Skeletal muscle cell (primary cell): Measurements from ENCODE around the gene STRN3.
A peak's percentile ranks its signal among the peaks of the same experiment; 100 is the strongest.

ENCODE experiments used
- DNase-seq: peaks from one replicate; pipeline ENCODE4 v3.0.0-alpha.2; 2010; ENCODE audit warnings: low read depth
- H3K4me3 ChIP-seq: 2 replicates; pipeline ENCODE4 v1.5.1; 2011; ENCODE audit warnings: low read depth, mild to moderate bottlenecking, control low read depth, low read length, moderate library complexity

Gene STRN3

DNA sequence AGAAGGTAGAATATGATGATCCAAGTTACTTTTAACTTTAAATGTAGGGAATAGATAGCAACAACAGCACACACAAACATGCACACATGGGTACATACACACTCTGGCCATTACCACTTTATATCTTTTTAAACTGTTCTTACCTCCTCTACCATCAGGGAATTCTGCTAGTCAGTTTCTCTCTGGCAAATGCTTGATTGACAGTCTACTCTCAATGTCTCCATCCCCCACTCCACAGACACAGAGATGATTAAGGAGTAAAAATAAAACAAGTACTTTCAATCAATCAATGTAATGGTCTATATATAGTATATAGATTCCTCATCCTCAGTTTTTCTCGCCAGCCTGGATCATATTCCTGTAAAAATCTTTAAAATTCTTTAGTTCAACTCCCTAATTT lies 16.1 kb upstream of the STRN3 start:
- no peak overlapping the region for H3K4me3 ChIP-seq
- DNase-seq, result no peak

DNA sequence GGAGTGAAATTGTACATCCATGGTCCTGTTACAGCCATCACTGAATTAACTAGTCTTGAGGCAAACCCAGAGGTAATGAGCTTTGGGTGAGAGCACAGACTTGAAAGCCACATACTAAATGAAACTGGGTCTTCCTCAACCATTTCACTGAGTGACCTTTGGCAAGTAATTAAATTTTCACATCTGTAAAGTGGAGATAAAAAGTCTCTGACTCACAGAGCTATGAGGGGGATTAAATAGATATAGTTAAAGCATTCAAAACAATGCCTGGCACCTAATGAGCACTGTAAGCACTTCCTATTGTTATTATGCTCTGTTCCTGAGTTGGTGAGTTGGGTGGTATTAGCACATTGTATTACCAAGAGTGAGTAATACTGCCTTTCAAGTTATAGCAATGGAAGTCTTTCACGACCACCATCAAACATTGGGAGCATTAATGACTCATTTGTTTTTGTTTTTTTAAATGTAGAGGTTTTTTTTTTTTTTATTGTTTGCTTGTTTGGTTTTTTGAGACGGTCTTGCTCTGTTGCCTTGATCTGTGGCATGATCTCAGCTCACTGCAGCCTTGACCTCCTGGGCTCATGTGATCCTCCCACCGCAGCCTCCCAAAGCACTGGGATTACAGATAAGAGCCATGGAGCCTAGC lies 12.5 kb upstream of the STRN3 start:
- no peak overlapping the region for H3K4me3 ChIP-seq
- DNase-seq, result no peak

DNA sequence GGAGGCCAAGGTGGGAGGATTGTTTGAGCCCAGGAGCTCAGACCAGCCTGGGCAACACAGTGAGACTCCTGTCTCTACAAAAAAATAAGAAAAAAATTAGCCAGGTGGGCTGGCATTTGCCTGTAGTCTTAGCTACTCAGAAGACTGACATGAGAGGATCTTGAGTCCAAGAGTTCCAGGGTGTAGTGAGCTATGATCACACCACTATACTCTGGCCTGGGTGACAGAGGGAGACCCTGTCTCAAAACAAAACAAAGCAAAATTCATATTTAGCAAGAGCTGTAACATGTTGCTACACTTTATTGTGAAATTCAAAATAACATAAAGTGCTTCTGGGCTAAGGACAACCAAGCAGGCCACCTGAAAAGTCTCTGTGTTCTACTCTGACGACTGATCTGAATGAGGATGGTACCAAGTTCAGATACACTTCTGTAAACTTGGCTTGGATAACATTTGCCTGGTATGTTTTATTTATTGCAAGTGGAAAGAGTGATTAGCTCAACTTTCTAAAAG lies 11.6 kb upstream of the STRN3 start:
- no peak for DNase-seq
- H3K4me3 ChIP-seq, result no peak overlapping the region

DNA sequence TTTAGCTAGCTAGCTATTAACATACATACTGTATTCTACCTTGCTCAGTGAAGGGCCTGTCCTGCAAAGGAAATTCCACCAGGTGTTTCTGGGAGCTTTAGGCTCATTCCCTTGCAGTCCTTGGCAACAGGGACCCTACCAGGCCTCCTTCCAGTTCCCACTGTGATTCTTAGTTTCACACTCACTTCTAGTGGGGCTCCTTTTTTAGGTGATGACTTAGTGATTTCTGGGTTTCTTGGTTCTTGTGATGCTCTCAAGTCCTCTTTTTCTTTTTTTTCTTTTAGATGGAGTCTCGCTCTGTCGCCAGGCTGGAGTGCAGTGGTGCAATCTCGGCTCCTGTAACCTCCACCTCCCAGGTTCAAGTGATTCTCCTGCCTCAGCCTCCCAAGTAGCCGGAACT lies 10.4 kb upstream of the STRN3 start:
- DNase-seq, result no peak
- H3K4me3 ChIP-seq, result no peak overlapping the region

DNA sequence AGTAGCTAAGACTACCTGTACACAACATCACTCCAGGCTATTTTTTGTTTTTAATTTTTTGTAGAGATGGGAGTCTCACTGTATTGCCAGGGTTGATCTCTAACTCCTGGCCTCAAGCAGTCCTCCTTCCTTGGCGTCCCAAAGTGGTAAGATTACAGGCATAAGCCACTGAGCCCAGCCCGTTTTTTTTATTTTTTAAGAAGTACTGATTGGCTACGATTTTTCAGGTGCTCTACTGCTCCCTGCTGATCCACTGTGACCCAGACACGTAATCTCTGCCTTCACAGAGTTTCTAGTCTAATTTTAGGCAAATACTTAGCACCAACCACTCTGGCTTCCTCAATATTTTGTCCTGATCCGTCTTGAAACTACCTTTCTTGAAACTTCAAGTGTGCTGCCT lies 4.3 kb upstream of the STRN3 start:
- H3K4me3 ChIP-seq, result no peak overlapping the region
- no peak for DNase-seq

DNA sequence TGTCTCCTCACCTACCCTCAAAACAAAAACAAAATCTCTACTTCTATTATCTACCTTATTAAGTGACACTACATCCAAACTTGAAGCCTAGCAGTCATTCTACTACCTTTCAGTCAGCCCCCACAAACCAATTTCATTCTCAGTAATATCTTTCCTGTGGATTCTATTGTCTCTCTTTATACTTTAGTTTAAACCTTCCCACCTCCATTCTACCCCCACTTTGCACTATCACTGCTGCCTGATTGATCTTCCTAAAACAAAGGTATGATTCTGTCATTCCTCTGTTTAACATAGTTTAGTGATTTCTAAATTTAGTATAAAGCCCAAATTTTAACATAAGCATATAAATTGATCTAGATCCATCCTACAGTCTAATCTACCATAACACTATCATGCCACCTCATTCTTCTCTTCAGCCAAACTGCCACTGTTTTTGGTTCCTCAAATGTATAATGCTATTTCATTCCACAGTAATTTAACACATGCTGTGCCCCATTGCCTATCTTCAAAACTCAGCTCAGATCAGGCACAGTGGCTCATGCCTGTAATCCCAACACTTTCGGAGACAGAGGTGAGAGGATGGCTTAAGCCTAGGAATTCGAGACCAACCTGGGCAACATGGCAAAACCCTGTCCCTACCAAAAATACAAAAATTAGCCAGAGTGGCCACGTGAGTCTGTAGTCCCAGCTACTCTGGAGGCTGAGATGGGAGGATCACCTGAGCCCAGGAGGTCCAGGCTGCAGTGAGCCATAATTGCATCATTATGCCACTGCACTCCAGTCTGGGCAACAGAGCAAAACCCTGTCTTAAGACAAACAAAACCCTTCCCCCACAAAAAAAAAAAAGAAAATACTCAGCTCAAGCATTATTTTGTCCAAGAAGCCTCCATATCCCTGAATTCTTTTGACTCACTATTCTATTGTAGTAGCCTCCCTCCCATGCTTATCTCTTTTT lies 3.1 kb upstream of the STRN3 start:
- DNase-seq, result no peak

DNA sequence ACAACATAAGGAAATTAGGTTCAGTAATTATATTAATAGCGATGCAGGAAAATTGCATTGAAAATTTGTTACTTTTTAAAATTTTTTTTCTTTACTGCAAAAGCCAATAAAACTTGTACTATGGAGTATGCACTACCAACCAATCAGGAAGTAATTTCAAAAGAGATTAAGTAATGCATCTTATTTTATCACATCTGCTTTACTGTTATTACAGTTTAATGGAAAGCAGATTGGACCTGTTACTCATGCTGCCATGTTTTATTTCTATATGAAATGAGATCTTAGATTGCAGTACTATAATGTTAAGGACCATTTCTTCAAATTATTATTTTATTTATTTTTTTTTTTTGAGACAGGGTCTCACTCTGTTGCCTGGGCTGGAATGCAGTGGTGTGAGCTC lies 1.7 kb upstream of the STRN3 start:
- no peak overlapping the region for H3K4me3 ChIP-seq
- DNase-seq, result no peak

More for the DNA sequence above, 3.1 kb upstream of the STRN3 start:
- H3K4me3 ChIP-seq, result no peak overlapping the region

DNA sequence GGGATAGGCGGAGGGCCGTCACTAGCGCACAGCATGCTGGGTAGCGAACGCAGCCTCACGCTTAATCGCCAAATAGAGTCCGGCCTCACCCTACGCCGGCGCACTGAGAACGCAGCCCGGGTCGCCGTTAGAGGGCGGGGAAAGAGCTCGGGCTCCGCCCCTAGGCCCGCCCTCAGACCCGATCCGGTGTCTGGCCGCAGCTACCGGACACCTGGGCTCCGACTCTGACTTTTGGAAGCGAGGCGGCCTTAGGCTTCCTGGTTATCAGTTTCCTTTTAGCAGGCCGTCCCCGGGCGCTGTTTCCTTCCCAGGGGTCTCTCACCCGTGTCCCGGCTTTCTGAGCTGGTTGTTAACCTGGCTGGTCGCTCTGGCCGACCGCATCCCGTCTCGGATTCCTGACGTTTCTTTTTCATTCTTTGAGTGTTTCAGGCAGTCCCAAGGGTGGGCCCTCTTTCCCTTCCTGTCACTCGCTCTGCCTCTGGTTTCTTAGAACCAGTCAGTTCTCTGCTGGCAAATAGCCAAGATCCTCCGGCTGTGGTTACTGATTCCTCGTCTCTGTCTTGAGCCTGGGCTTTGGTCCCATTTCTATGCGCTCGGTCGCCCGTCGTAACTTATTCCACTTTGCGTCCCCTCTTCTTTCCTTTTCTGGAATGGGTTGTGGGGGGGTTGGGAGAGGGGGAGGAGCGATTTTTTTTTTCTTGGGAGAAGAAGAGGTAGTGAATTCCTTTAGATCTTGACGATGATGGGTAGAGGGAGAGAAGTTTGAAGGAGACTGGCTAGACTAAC lies 464 bp upstream of the STRN3 start:
- DNase-seq, result peak; percentile 93
- H3K4me3 ChIP-seq, result peak overlapping the region; percentile 89

DNA sequence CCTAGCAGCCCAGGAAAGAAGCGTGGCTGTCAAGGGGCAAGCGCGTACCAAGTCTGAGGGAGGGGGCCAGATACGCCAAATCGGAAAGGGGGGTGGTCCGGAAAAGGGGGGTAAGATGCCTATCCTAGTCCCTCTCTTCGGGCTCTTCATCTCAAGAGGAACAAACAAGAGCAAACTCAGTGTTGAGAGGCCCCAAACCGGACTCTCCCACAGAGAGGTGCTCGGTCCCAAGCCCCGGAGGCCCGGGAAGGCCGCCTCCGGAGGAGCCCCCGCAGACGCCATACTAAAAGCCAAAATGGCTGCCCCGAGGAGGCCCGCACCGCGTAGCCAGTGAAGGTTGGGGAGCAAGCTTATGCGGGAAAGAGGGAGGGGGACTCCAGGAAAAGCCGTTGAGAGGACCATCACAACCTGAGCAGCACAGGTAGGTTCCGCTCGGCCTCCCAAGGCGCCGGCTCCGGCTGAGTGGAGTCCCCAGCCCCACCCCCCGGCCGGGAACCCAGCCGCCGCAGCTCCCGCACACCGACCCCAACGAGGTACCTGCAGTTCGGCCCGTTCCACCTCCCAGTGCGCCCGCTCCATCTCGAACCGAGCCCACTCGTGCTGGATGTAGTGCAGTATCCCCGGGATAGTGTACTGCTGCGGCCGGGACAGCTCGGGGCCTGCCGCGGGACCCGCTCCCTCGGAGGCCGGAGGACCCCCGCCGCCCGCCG lies 657 bp downstream of the STRN3 start, which contains the start of gene AP4S1:
Gene AP4S1 (plus strand): TSS at position 283 of the 710 bp plus-strand sequence. CDS start 40,548 bp downstream, outside the sequence.
- H3K4me3 ChIP-seq, result peak within 1 kb of the TSS; percentile 89
- no peak for DNase-seq

DNA sequence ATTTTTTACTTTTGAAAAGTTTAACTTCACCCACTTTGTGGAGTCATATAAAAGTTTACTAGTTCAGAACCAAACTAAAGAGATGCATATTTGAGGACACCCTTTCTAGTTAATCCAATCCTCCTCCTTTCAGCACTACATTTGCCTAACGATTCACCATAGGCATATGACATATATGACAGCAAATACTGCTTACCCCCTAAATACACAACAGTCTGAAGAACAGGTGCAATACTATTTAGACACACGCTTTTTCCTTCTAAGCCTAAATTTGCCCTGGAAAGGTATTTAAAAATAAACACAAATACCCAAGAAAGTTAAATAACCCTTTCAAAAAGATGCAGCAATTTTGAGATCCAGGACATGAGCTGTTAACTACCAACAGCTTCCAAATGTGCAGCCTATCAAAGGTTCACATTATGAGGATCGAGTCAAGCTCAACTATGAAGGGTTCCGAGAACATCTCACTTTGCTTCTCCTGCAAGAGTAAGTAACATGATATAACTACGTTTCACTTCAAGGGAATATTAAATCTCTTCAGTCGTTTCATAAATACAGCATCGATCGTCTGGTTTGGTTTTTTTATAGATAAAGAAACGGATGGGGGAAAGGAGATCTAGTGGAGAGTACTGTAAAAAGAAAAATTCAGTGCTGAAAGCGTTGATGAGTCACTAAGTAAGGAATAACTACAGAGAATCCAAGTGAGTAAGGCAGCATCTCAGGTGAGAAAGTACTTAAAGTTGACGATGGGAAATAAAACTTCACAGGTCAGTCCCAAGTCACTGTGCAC lies 1.4 kb downstream of the STRN3 start:
- peak overlapping the region; percentile 89 for H3K4me3 ChIP-seq
- no peak for DNase-seq

DNA sequence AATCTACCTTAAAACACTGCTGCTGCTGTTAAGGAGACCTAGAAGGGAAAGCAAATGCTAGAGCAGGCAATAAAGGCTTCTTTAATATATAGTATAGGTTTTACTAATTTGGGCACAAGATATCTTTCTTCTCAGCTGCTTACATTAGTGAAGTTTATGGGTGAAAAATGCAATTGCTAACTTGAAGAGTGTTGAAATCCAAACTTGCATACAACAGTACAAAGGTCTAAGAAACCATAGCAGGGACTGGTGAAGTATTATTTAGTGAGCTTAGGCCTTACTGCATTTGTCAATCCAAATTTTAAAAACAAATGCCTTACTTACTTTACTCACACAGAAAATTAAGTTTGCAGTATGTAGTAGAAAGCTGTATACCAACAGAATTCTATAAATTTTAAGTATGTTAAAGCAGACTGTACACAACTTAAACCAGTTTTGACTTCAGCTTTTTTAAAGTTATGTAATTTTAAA lies 2.1 kb downstream of the STRN3 start:
- peak overlapping the region; percentile 27 for H3K4me3 ChIP-seq
- no peak for DNase-seq

DNA sequence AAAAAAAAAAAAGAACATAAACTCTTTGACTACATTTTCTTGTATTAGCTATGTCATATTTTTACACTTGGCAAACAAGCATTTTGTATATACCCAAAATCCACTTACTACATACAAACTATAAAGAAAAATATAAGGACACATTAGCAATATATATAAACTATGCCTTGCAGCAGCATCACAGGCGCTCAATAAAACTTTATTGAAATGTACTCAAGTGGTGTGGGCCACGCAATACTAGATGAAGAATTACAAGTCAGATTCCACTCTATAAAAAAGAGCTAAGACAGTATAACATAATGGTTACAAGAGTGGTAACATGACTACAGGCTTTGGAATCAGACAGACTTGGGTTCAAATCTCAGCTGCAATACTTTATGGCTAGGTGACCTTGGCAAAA lies 3.8 kb downstream of the STRN3 start:
- no peak overlapping the region for H3K4me3 ChIP-seq
- no peak for DNase-seq

DNA sequence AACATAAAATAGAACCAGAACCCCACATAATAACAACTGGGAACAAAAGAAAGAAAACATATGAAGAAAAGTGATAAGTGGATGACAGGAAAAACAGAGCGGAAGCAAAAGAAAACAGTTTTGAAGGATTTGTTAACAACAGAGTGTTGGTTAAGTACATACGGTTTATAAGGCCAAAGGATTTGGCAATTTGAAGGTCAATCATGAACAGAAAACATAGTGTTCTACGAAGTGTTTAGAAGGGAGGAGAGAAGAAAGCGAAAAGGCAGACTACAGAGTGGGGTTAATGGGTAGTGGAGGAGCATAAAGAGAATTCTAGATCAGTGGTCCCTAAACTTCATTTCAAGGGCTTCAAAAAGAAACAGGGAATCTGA lies 4.6 kb downstream of the STRN3 start:
- DNase-seq, result no peak
- H3K4me3 ChIP-seq, result no peak overlapping the region

DNA sequence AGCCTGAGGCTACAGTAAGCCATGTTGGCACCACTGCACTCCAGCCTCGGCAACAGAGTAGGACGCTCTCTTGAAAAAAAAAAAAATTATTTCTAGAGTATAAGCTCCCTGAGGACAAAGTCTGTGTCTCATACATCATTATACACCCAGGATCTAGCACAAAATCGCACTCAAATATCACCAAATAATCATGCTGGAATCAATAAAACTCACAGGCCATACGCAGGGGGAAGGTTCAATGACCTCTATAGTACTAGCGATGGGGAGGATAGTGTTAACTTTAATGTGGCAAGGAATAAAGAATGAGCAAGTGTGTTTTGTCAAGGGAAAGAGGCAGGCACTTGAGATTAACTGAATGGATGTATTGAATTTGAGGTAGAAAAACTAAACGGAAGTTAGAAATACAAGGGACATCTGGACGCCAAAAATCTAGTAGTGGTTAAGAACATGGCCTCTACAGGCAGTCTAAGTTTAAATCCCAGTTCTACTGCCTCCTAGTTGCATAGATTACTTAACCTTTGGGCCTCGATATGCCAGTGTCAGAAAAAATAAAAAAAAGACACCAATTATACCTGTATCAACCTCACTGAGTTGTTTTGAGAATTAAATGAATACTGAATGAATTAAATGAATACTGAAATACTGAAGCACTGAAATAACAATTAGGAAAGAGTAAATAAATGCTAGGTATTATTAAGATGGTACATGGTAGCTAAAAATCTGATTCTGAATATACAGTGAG lies 5.2 kb downstream of the STRN3 start:
- no peak overlapping the region for H3K4me3 ChIP-seq
- DNase-seq, result no peak

DNA sequence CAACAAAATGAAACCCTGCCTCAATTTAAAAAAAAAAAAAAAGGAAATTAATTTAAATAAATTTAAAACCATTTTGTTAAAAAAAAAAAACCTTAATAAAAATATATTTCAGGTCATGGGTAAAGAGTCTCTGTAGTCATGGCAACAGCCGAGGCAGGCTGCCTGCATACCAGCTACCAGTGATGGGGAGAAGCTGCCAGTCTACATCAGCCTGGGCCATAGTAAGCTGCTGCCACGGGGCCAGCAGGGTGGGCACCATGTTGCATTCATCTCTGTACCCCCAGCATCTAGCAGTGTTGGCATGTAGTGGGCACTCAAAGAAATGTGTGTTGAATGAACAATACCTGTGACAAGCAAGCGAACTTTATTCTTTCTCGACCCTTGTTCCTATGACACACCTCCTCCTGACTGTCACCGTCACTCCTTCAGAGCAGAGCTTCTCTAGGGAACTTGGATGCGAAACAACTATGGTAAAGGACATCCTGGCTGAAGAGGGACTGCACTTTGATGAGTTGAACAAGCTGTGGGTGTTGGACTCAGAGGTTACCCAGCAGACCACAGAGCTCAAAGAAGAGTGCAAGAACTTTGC lies 8.0 kb downstream of the STRN3 start:
- no peak overlapping the region for H3K4me3 ChIP-seq
- DNase-seq, result no peak

DNA sequence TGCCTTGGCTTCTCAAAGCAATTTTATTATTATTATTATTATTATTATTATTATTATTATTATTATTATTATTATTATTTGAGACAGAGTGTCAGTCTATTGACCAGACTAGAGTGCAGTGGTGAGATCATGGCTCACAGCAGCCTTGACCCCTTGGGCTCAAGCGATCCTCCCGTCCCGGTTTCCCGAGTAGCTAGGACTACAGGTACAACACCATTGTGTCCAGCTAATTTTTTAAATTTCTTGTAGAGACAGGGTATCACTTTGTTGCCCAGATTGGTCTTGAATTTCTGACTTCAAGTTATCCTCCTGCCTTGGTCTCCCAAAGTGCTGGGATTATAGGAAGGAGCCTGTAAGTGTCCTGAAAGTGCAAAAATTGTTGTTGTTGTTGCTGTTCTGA lies 12.3 kb downstream of the STRN3 start:
- DNase-seq, result no peak
- H3K4me3 ChIP-seq, result no peak overlapping the region

DNA sequence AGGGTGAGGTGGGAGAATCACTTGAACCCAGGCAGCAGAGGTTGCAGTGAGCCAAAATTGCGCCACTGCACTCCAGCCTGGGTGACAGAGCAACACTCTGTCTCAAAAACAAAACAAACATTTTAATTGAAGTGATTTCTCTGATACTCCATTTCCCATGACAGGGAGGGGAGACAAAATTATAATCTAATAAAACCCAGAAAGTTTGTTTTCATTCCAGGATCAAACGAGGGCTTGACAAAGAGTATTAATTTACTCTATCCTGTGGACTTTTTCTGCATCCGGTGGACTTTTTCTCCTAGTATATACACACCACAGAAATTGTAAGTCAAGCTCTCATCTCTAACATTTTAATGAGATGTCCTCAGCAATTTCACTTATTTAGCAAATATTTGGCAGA lies 15.2 kb downstream of the STRN3 start:
- H3K4me3 ChIP-seq, result no peak overlapping the region
- DNase-seq, result no peak
